ENCODE results near the gene PHC2.

PHC2 gene

DNA sequence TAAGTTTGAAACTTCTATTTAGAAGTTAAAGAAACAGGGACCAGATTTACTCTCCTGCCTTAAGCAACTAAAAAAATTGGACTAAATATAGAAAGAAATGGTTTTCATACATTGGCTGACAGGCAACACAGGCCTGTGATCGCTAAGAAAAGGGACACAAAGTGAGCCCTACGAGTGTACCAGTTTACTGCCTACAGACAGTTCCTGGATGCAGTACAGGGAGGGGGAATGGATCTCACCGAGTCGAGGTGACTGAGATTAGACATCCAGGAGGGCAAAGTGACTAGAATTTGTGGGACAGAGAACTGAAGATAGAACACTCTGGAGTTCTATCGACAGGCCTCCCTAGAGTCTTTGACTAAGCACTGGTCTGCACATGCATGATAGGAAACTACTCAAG, 16.0 kb downstream of the PHC2 start:
- no peak for TF ChIP-seq CSDC2 (CRISPR knock-in tag; IDR thresholded peaks at IDR 0.05)
- TF ChIP-seq RARB (CRISPR knock-in tag; IDR thresholded peaks at IDR 0.05), result no peak
- TF ChIP-seq, protein P1, sequence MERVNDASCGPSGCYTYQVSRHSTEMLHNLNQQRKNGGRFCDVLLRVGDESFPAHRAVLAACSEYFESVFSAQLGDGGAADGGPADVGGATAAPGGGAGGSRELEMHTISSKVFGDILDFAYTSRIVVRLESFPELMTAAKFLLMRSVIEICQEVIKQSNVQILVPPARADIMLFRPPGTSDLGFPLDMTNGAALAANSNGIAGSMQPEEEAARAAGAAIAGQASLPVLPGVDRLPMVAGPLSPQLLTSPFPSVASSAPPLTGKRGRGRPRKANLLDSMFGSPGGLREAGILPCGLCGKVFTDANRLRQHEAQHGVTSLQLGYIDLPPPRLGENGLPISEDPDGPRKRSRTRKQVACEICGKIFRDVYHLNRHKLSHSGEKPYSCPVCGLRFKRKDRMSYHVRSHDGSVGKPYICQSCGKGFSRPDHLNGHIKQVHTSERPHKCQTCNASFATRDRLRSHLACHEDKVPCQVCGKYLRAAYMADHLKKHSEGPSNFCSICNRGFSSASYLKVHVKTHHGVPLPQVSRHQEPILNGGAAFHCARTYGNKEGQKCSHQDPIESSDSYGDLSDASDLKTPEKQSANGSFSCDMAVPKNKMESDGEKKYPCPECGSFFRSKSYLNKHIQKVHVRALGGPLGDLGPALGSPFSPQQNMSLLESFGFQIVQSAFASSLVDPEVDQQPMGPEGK (CRISPR knock-in tag; IDR thresholded peaks at IDR 0.05; ENCODE audit: borderline replicate concordance), result no peak
- TF ChIP-seq GLIS3 (CRISPR knock-in tag; IDR thresholded peaks at IDR 0.05), result no peak
- TF ChIP-seq BACH2 (CRISPR knock-in tag; IDR thresholded peaks at IDR 0.05; ENCODE audit: borderline replicate concordance), result no peak
- TF ChIP-seq ISL1 (CRISPR knock-in tag; IDR thresholded peaks at IDR 0.05), result no peak
- TF ChIP-seq, protein P2, sequence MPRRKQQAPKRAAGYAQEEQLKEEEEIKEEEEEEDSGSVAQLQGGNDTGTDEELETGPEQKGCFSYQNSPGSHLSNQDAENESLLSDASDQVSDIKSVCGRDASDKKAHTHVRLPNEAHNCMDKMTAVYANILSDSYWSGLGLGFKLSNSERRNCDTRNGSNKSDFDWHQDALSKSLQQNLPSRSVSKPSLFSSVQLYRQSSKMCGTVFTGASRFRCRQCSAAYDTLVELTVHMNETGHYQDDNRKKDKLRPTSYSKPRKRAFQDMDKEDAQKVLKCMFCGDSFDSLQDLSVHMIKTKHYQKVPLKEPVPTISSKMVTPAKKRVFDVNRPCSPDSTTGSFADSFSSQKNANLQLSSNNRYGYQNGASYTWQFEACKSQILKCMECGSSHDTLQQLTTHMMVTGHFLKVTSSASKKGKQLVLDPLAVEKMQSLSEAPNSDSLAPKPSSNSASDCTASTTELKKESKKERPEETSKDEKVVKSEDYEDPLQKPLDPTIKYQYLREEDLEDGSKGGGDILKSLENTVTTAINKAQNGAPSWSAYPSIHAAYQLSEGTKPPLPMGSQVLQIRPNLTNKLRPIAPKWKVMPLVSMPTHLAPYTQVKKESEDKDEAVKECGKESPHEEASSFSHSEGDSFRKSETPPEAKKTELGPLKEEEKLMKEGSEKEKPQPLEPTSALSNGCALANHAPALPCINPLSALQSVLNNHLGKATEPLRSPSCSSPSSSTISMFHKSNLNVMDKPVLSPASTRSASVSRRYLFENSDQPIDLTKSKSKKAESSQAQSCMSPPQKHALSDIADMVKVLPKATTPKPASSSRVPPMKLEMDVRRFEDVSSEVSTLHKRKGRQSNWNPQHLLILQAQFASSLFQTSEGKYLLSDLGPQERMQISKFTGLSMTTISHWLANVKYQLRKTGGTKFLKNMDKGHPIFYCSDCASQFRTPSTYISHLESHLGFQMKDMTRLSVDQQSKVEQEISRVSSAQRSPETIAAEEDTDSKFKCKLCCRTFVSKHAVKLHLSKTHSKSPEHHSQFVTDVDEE (CRISPR knock-in tag; IDR thresholded peaks at IDR 0.05), result no peak
- no peak for TF ChIP-seq TOX (CRISPR knock-in tag; IDR thresholded peaks at IDR 0.05; ENCODE audit: borderline replicate concordance)
- TF ChIP-seq, protein P3, sequence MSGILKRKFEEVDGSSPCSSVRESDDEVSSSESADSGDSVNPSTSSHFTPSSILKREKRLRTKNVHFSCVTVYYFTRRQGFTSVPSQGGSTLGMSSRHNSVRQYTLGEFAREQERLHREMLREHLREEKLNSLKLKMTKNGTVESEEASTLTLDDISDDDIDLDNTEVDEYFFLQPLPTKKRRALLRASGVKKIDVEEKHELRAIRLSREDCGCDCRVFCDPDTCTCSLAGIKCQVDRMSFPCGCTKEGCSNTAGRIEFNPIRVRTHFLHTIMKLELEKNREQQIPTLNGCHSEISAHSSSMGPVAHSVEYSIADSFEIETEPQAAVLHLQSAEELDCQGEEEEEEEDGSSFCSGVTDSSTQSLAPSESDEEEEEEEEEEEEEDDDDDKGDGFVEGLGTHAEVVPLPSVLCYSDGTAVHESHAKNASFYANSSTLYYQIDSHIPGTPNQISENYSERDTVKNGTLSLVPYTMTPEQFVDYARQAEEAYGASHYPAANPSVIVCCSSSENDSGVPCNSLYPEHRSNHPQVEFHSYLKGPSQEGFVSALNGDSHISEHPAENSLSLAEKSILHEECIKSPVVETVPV (CRISPR knock-in tag; IDR thresholded peaks at IDR 0.05), result no peak
- TF ChIP-seq TCF4 (CRISPR knock-in tag; IDR thresholded peaks at IDR 0.05; ENCODE audit: borderline replicate concordance), result no peak
- TF ChIP-seq SNAI2 (CRISPR knock-in tag; IDR thresholded peaks at IDR 0.05), result no peak
- TF ChIP-seq ESRRG (CRISPR knock-in tag; IDR thresholded peaks at IDR 0.05), result no peak
- TF ChIP-seq ZC3H10 (CRISPR knock-in tag; IDR thresholded peaks at IDR 0.05), result no peak
- TF ChIP-seq PPARA (CRISPR knock-in tag; IDR thresholded peaks at IDR 0.05; ENCODE audit: borderline replicate concordance), result no peak
- no peak for ATAC-seq

DNA sequence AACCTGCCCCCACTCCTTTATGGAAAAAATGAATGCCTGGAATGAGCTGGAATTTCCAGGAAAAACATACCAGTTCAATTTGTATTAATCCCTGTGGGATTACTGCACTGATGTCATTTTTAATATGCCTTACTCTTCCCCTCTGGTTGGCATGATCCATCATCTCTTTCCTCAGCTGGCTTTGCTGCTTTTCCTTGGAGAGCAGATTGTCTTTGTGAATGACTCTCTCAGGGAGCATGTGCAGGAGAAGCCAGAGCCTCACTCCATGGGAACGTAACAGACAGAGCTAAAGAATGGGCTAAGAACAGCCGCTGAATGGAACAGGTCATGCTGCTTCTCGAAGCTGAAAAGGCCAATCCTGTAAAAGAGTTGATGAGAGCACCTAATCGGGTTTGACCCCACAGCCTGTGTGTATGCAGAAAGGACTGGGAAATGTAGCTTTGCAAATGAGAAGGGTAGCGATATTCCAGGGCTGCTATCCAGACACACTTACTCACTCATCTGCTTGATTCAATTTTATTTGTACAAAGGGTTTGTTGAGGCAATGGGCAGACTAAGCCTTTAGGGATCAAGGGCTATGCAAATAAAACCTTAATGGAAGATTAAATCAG, 20.7 kb downstream of the PHC2 start:
- peak; percentile 46; the same call in 2 of the 3 replicates for ATAC-seq
- TF ChIP-seq ZFP30 (CRISPR knock-in tag; IDR thresholded peaks at IDR 0.05) (no peak), ZNF565 (CRISPR knock-in tag; conservative IDR thresholded peaks at IDR 0.05; ENCODE audit: low read depth) (no peak), PPARA (CRISPR knock-in tag; IDR thresholded peaks at IDR 0.05; ENCODE audit: borderline replicate concordance) (no peak), SNAI2 (CRISPR knock-in tag; IDR thresholded peaks at IDR 0.05) (0 out of 2 replicates have a peak, but pooled peaks have one; percentile 36), TOX (CRISPR knock-in tag; IDR thresholded peaks at IDR 0.05; ENCODE audit: borderline replicate concordance) (no peak), ISL1 (CRISPR knock-in tag; IDR thresholded peaks at IDR 0.05) (peak; percentile 41), TCF4 (CRISPR knock-in tag; IDR thresholded peaks at IDR 0.05; ENCODE audit: borderline replicate concordance) (no peak), RARB (CRISPR knock-in tag; IDR thresholded peaks at IDR 0.05) (no peak)
- TF ChIP-seq, protein P2 (CRISPR knock-in tag; IDR thresholded peaks at IDR 0.05), result no peak; the same call in 1 of the 2 replicates
- TF ChIP-seq, protein P3 (CRISPR knock-in tag; IDR thresholded peaks at IDR 0.05), result no peak

DNA sequence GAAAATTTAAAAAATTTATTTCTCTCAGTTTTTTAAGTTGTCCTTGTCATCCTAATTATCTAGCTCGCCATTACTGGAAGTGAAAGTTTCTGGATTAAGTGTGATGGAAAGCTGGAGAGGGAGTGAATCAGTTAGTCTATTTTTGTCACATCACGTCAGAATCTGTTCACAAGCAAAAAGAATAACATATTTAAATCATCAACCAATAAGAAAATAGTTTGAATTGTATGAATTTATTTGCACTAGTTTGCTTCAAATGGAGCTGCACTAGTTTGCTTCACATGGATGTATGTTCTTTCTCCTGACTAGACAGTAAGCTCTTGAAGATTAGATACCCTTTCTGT, 22.8 kb downstream of the PHC2 start:
- no peak for ATAC-seq

More for the DNA sequence above, 22.8 kb downstream of the PHC2 start:
- no peak for TF ChIP-seq ESRRG (CRISPR knock-in tag; IDR thresholded peaks at IDR 0.05)
- TF ChIP-seq ZNF70 (CRISPR knock-in tag; IDR thresholded peaks at IDR 0.05), result no peak
- TF ChIP-seq ZC3H10 (CRISPR knock-in tag; IDR thresholded peaks at IDR 0.05), result no peak
- TF ChIP-seq SNAI2 (CRISPR knock-in tag; IDR thresholded peaks at IDR 0.05), result no peak
- TF ChIP-seq, protein P2 (CRISPR knock-in tag; IDR thresholded peaks at IDR 0.05), result no peak
- TF ChIP-seq ISL1 (CRISPR knock-in tag; IDR thresholded peaks at IDR 0.05), result no peak
- TF ChIP-seq BACH2 (CRISPR knock-in tag; IDR thresholded peaks at IDR 0.05; ENCODE audit: borderline replicate concordance), result no peak
- no peak for TF ChIP-seq TCF4 (CRISPR knock-in tag; IDR thresholded peaks at IDR 0.05; ENCODE audit: borderline replicate concordance)
- TF ChIP-seq ARNTL (CRISPR knock-in tag; IDR thresholded peaks at IDR 0.05; ENCODE audit: borderline replicate concordance, low read depth), result no peak
- TF ChIP-seq TOX (CRISPR knock-in tag; IDR thresholded peaks at IDR 0.05; ENCODE audit: borderline replicate concordance), result no peak
